ENCODE measurements around the gene AIFM2. TPM values are rescaled to one million over a fixed set of nuclear protein-coding genes. Genes with fewer than 3 reads are reported as not detected.

Gene AIFM2
- total and polyA plus RNA-seq, 2 experiments from 2014 or later, result 5.7 to 8.1 TPM

DNA sequence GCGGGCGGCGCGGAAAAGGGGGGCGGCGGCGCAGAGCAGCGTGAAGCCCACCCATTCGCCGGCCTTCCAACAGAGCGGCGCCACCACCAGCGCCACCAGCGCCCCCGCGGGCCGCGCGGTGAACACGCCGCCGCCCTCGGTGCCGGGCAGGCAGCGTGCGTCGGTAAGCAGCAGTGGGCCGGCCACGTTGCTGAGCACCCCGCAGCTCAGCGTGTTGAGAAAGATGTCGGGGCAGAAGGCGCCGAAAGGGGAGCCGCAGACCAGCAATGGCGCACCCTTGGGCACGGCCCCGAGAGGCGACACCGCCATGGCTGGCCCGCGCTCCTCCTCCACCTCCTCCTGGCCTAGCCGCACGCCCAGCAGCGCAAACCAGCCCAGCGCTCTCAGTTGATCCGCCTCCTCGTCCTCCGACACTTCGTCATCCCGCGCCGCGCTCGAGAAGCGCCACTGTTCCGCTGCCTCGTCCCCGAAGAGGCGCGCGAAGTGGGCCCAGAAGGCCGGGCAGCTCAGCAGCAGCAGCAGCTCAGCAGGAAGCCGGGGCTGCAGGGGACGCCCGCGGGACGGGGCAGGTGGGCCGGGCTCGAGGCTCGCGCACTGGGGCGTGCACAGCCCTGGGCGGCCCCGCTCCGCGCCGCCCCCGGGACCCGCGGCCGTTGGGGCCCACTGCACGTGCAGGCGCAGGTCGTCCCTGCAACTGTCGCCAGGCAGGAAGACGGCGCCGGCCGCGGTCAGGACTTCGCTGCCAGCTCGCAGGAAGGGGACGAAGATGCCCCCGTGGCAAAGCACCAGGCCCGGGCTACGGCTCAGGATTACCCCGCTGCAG lies 13.3 kb upstream of the AIFM2 start:
- 1% methylated on average over 48 to 58 of the region's 98 CpGs for WGBS, 2 experiments (ENCODE audit: low coverage in 1 of 2, low lambda C conversion rate in 2 of 2, missing lambda C conversion rate in 2 of 2)
- Histone ChIP-seq H3F3A (ENCODE audit: insufficient read depth) (peaks cover 40% of the 10 kb centered on the region), H3K36me3 (ENCODE audit: low read depth) (peaks cover 11% of the 10 kb centered on the region), H3K9ac (peak overlapping the region; percentile 92), H3K4me2 (ENCODE audit: unreplicated experiment) (peak overlapping the region; percentile 89), H3K4me1 (ENCODE audit: insufficient read depth) (peaks cover 9% of the 10 kb centered on the region), H3K27ac (peak overlapping the region; percentile 90), H3K9me2 (ENCODE audit: insufficient read depth) (no peaks in the 10 kb centered on the region), H3K27me3 (replicated peaks; ENCODE audit: insufficient read depth) (no peaks in the 10 kb centered on the region), H3K79me2 (ENCODE audit: insufficient read depth) (peaks cover 57% of the 10 kb centered on the region), H3K9me3 (ENCODE audit: low read depth) (no peaks in the 10 kb centered on the region), H2AFZ (peak overlapping the region; percentile 64), H3K4me3 (peak overlapping the region; percentile 77), H4K20me1 (ENCODE audit: insufficient read depth) (no peaks in the 10 kb centered on the region)
- in situ Hi-C loops (cut with MboI), result no loop called here
- TF ChIP-seq EZH2phosphoT487 (IDR thresholded peaks at IDR 0.05; ENCODE audit: insufficient read depth, low read depth) (no peak), EZH2 (IDR thresholded peaks at IDR 0.05; ENCODE audit: insufficient read depth, poor library complexity, severe bottlenecking) (no peak)
- peak; percentile 90 for DNase-seq

DNA sequence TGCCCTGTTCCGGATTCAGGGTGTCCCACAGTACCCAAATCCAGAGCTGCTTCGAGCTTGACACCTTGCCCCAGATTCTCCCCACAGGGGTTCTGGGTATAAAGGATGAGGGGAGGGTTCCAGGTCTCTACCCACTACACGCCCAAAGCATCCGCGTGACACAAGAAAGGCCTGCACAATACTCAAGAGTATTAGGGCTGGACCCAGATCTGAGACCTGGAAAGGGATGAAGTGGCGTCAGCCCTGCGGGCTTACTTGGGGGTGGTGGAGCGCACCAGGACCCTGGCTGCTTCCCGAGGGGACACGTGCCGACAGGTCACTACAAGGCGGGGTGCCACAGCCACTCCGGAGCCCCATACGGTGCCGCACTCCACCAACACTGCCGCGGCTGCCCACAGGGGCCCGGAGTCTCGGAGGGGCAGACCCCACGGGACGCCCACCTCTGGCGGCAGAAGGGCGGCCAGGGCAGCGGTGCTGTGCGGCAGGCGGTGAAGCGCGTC lies 12.6 kb upstream of the AIFM2 start:
- H3K4me3 ChIP-seq, result peak overlapping the region; percentile 77
- H3K27me3 ChIP-seq (replicated peaks; ENCODE audit: insufficient read depth), result no peaks in the 10 kb centered on the region
- in situ Hi-C loops (cut with MboI), result no loop called here
- H3K79me2 ChIP-seq (ENCODE audit: insufficient read depth), result peaks cover 50% of the 10 kb centered on the region
- no peaks in the 10 kb centered on the region for H4K20me1 ChIP-seq (ENCODE audit: insufficient read depth)
- H3K4me1 ChIP-seq (ENCODE audit: insufficient read depth), result peaks cover 9% of the 10 kb centered on the region
- TF ChIP-seq EZH2phosphoT487 (IDR thresholded peaks at IDR 0.05; ENCODE audit: insufficient read depth, low read depth) (no peak), EZH2 (IDR thresholded peaks at IDR 0.05; ENCODE audit: insufficient read depth, poor library complexity, severe bottlenecking) (no peak)
- peak overlapping the region; percentile 64 for H2AFZ ChIP-seq
- no peaks in the 10 kb centered on the region for H3K9me2 ChIP-seq (ENCODE audit: insufficient read depth)
- no peaks in the 10 kb centered on the region for H3K9me3 ChIP-seq (ENCODE audit: low read depth)
- H3K36me3 ChIP-seq (ENCODE audit: low read depth), result peaks cover 4% of the 10 kb centered on the region
- H3F3A ChIP-seq (ENCODE audit: insufficient read depth), result peaks cover 33% of the 10 kb centered on the region
- peak overlapping the region; percentile 92 for H3K9ac ChIP-seq
- peak; percentile 56 for DNase-seq
- H3K27ac ChIP-seq, result peak overlapping the region; percentile 90
- H3K4me2 ChIP-seq (ENCODE audit: unreplicated experiment), result peak overlapping the region; percentile 89
- 7 to 9% methylated on average over 21 to 25 of the region's 28 CpGs for WGBS, 2 experiments (ENCODE audit: low coverage in 1 of 2, low lambda C conversion rate in 2 of 2, missing lambda C conversion rate in 2 of 2)

DNA sequence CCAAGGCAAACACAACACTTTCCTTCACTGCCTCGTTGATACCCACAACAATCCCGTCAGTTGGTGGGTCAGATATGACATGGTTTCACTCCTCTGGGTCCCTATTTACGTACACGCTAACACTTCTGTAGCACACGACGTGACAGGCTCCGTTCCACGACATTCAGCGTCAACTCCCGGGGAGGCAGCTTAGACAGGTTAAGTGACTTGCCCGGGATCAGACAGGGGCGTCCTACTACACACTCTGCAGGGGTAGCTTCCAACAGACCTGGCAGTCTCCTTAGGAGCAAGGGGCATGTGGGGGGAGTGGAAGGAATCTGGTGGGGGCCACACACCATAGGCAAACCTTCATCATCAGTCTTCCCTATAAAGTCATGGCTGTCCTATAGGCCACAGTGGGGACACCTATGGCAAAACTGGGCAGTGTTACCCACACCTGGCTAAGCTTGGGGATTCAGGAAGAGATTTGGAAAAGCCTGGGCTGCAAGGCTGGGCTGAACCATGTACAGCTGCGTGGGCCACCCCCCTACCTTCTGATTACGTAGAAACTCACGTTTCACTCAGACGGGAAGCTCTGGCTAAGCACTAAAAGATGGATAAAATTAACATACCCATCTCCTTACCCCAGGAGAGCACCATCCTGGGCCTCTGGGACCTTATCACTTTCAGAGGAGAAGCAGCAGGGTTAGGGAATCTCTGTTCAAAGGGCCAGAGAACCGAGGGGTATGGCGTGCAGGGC lies 11.9 kb upstream of the AIFM2 start:
- in situ Hi-C loops (cut with MboI), result no loop called here
- Histone ChIP-seq H3K9ac (peak overlapping the region; percentile 92), H3K4me1 (ENCODE audit: insufficient read depth) (peaks cover 9% of the 10 kb centered on the region), H4K20me1 (ENCODE audit: insufficient read depth) (no peaks in the 10 kb centered on the region), H3K4me3 (peak overlapping the region; percentile 77), H3F3A (ENCODE audit: insufficient read depth) (peaks cover 26% of the 10 kb centered on the region), H3K9me2 (ENCODE audit: insufficient read depth) (no peaks in the 10 kb centered on the region), H3K4me2 (ENCODE audit: unreplicated experiment) (peak overlapping the region; percentile 89), H3K27ac (peak overlapping the region; percentile 90), H3K79me2 (ENCODE audit: insufficient read depth) (peaks cover 44% of the 10 kb centered on the region), H3K9me3 (ENCODE audit: low read depth) (no peaks in the 10 kb centered on the region), H3K27me3 (replicated peaks; ENCODE audit: insufficient read depth) (no peaks in the 10 kb centered on the region), H3K36me3 (ENCODE audit: low read depth) (no peaks in the 10 kb centered on the region; the same call in 1 of the 2 replicates), H2AFZ (peak overlapping the region; percentile 64)
- DNase-seq, result no peak
- TF ChIP-seq EZH2 (IDR thresholded peaks at IDR 0.05; ENCODE audit: insufficient read depth, poor library complexity, severe bottlenecking), result no peak
- TF ChIP-seq EZH2phosphoT487 (IDR thresholded peaks at IDR 0.05; ENCODE audit: insufficient read depth, low read depth), result no peak
- 84% methylated on average over 18 of the region's 18 CpGs for WGBS, 2 experiments (ENCODE audit: low coverage in 1 of 2, low lambda C conversion rate in 2 of 2, missing lambda C conversion rate in 2 of 2)

- no peaks in the 10 kb centered on the region for H4K20me1 ChIP-seq (ENCODE audit: insufficient read depth)
- in situ Hi-C loops (cut with MboI), result no loop called here
Measured at GRCh38 chr10:70142555-70142954, 9.9 kb upstream of the AIFM2 start.

More at GRCh38 chr10:70142555-70142954, 9.9 kb upstream of the AIFM2 start:
- H3F3A ChIP-seq (ENCODE audit: insufficient read depth), result peaks cover 9% of the 10 kb centered on the region; the same call in 1 of the 2 replicates
- no peak overlapping the region for H3K4me3 ChIP-seq
- H2AFZ ChIP-seq, result no peak overlapping the region
- H3K27me3 ChIP-seq (replicated peaks; ENCODE audit: insufficient read depth), result no peaks in the 10 kb centered on the region
- H3K27ac ChIP-seq, result no peak overlapping the region
- DNase-seq, result no peak
- no peaks in the 10 kb centered on the region for H3K36me3 ChIP-seq (ENCODE audit: low read depth)
- H3K9ac ChIP-seq, result no peak overlapping the region
- H3K9me2 ChIP-seq (ENCODE audit: insufficient read depth), result no peaks in the 10 kb centered on the region
- WGBS, 2 experiments (ENCODE audit: low coverage in 1 of 2, low lambda C conversion rate in 2 of 2, missing lambda C conversion rate in 2 of 2), result 91 to 93% methylated on average over 9 to 10 of the region's 10 CpGs
- no peaks in the 10 kb centered on the region for H3K9me3 ChIP-seq (ENCODE audit: low read depth)
- H3K4me2 ChIP-seq (ENCODE audit: unreplicated experiment), result no peak overlapping the region
- no peak for TF ChIP-seq EZH2 (IDR thresholded peaks at IDR 0.05; ENCODE audit: insufficient read depth, poor library complexity, severe bottlenecking)
- TF ChIP-seq EZH2phosphoT487 (IDR thresholded peaks at IDR 0.05; ENCODE audit: insufficient read depth, low read depth), result no peak
- peaks cover 27% of the 10 kb centered on the region for H3K79me2 ChIP-seq (ENCODE audit: insufficient read depth)
- H3K4me1 ChIP-seq (ENCODE audit: insufficient read depth), result peaks cover 9% of the 10 kb centered on the region

All from GM23248 (cell line).